GM19240 (cell line): ENCODE results near the gene HAAO.
"Not testable (repeated sequence)": the region's sequence is repeated elsewhere in the genome, so short reads cannot be mapped to it uniquely, and the experiment has no call there.

Source experiments
- DNase-seq: peaks from one replicate; pipeline ENCODE4 v3.0.0; 2011; ENCODE audit warnings: low spot score; ENCODE audit not compliant: insufficient read length

Gene HAAO

GRCh38 chr2:42792583-42793333 is at the start of gene HAAO:
HAAO (minus strand) TSS chr2:42792583; CDS start chr2:42792536, 47 bp downstream.
- DNase-seq: no peak

- no peak for DNase-seq
Observed at GRCh38 chr2:42841344-42841743, 49.0 kb upstream of the HAAO start.

- no peak for DNase-seq
Observed at GRCh38 chr2:42840760-42841159, 48.4 kb upstream of the HAAO start.

GRCh38 chr2:42839809-42840501 is 47.6 kb upstream of the HAAO start:
- DNase-seq: no peak

- DNase-seq: no peak
Observed at GRCh38 chr2:42838133-42838532, 45.8 kb upstream of the HAAO start.

- no peak for DNase-seq
Observed at GRCh38 chr2:42835577-42836371, 43.4 kb upstream of the HAAO start.

GRCh38 chr2:42834161-42834560 is 41.8 kb upstream of the HAAO start:
- DNase-seq: no peak

GRCh38 chr2:42832289-42832634 is 39.9 kb upstream of the HAAO start:
- DNase-seq: no peak

- DNase-seq: not testable (repeated sequence)
Observed at GRCh38 chr2:42831575-42832288, 39.3 kb upstream of the HAAO start.

GRCh38 chr2:42830922-42831574 is 38.7 kb upstream of the HAAO start:
- no peak for DNase-seq

GRCh38 chr2:42829671-42830440 is 37.5 kb upstream of the HAAO start:
- no peak for DNase-seq

- DNase-seq: peak; percentile 72
Observed at GRCh38 chr2:42828487-42829425, 36.4 kb upstream of the HAAO start.

- peak; percentile 68 for DNase-seq
Observed at GRCh38 chr2:42827647-42828486, 35.5 kb upstream of the HAAO start.

GRCh38 chr2:42826231-42826630 is 33.8 kb upstream of the HAAO start:
- DNase-seq: no peak

GRCh38 chr2:42824454-42824807 is 32.0 kb upstream of the HAAO start:
- no peak for DNase-seq

GRCh38 chr2:42823744-42824453 is 31.5 kb upstream of the HAAO start:
- DNase-seq: no peak

- DNase-seq: no peak
Observed at GRCh38 chr2:42819160-42819559, 26.8 kb upstream of the HAAO start.

GRCh38 chr2:42815726-42816125 is 23.3 kb upstream of the HAAO start:
- no peak for DNase-seq
